Thymus (tissue), 11 donors: ENCODE results near the gene IGF1R. TPM values are rescaled to one million over a fixed set of nuclear protein-coding genes. Genes with fewer than 3 reads are reported as not detected.
A peak's percentile ranks its signal among the peaks of the same experiment; 100 is the strongest.

Experiments used
- DNase-seq, 9 donors: peaks; one replicate each; pipeline ENCODE4 v3.0.0-alpha.2; 2013; ENCODE audit warnings: low spot score in 9 of 9, low read depth in 6 of 9, missing footprints in 1 of 9
- H3K27ac ChIP-seq, 2 donors: one replicate each; pipeline ENCODE4 v1.5.1; 2013; ENCODE audit warnings: control low read depth in 1 of 2, low read depth in 1 of 2, low read length in 1 of 2, mild to moderate bottlenecking in 1 of 2, moderate library complexity in 1 of 2
- H3K27me3 ChIP-seq, 2 donors: one replicate each; pipeline ENCODE4 v1.5.1; 2013; ENCODE audit warnings: low read length in 1 of 2; ENCODE audit not compliant: control insufficient read depth in 2 of 2, insufficient read depth in 1 of 2
- H3K36me3 ChIP-seq, 2 donors: one replicate each; pipeline ENCODE4 v1.5.1; 2013; ENCODE audit warnings: low read length in 1 of 2, mild to moderate bottlenecking in 1 of 2, moderate library complexity in 1 of 2; ENCODE audit not compliant: control insufficient read depth in 2 of 2, insufficient read depth in 2 of 2
- H3K4me1 ChIP-seq, 2 donors: one replicate each; pipeline ENCODE4 v1.5.1; 2013; ENCODE audit warnings: low read length in 2 of 2; ENCODE audit not compliant: control insufficient read depth in 2 of 2, insufficient read depth in 2 of 2
- H3K4me3 ChIP-seq, 2 donors: one replicate each; pipeline ENCODE4 v1.5.1; 2013; ENCODE audit warnings: low read length in 2 of 2, control low read depth in 1 of 2, mild to moderate bottlenecking in 1 of 2
- H3K9me3 ChIP-seq, 2 donors: one replicate each; pipeline ENCODE4 v1.5.1; 2013; ENCODE audit warnings: low read length in 1 of 2, mild to moderate bottlenecking in 1 of 2; ENCODE audit not compliant: control insufficient read depth in 2 of 2, insufficient read depth in 1 of 2
- WGBS: extraction: QIAGEN DNeasy Blood & Tissue Kit; methylation state at CpG from one replicate; pipeline ENCODE4 v1.1.7; 2013; 5-methylcytosine and 5-hydroxymethylcytosine counted together
- polyA plus RNA-seq: library from polyadenylated mRNA; stranded (reverse); fragments of 200-250 nt; gene quantifications from one replicate; pipeline ENCODE4 v1.2.3, GENCODE V29; 2013
- total RNA-seq: library from RNA; stranded (reverse); fragments of 120-200 nt; gene quantifications from one replicate; pipeline ENCODE4 v1.2.4, GENCODE V29; 2013
- donor health status: healthy.

IGF1R gene
- total and polyA plus RNA-seq, 2 donors, result 10.0 to 11.0 TPM

- peaks cover 0 to 7% of the 10 kb centered on the region in 2 donors for H3K9me3 ChIP-seq
- no peak overlapping the region for H3K27ac ChIP-seq
- no peaks in the 10 kb centered on the region for H3K27me3 ChIP-seq
- WGBS, result 97% methylated on average over 1 of the region's 1 CpG
- peaks cover 10 to 18% of the 10 kb centered on the region in 2 donors for H3K36me3 ChIP-seq
- no peak overlapping the region for H3K4me3 ChIP-seq
- peaks cover 0 to 17% of the 10 kb centered on the region in 2 donors for H3K4me1 ChIP-seq
- DNase-seq, result no peak
Observed at GRCh38 chr15:98706387-98706786, 58.0 kb downstream of the IGF1R start.

- no peaks in the 10 kb centered on the region for H3K27me3 ChIP-seq
- no peak for DNase-seq
- peaks cover 10 to 20% of the 10 kb centered on the region in 2 donors for H3K36me3 ChIP-seq
- no peak overlapping the region for H3K27ac ChIP-seq
- H3K9me3 ChIP-seq, result peaks cover under 1 to 12% of the 10 kb centered on the region in 2 donors
- peaks cover 0 to 17% of the 10 kb centered on the region in 2 donors for H3K4me1 ChIP-seq
- 98% methylated on average over 13 of the region's 13 CpGs for WGBS
- H3K4me3 ChIP-seq, result no peak overlapping the region
Observed at GRCh38 chr15:98706986-98707385, 58.6 kb downstream of the IGF1R start.

- Histone ChIP-seq H3K4me3 (no peak overlapping the region), H3K4me1 (peaks cover under 1 to 14% of the 10 kb centered on the region in 2 donors), H3K27ac (no peak overlapping the region), H3K36me3 (peaks cover 10 to 23% of the 10 kb centered on the region in 2 donors), H3K27me3 (no peaks in the 10 kb centered on the region), H3K9me3 (peaks cover 1 to 12% of the 10 kb centered on the region in 2 donors)
- WGBS, result 98% methylated on average over 10 of the region's 10 CpGs
- no peak for DNase-seq
Observed at GRCh38 chr15:98708037-98708590, 59.8 kb downstream of the IGF1R start.

GRCh38 chr15:98711810-98712209 is 63.5 kb downstream of the IGF1R start:
- H3K36me3 ChIP-seq, result peaks cover 10 to 23% of the 10 kb centered on the region in 2 donors
- peaks cover 30 to 41% of the 10 kb centered on the region in 2 donors for H3K4me1 ChIP-seq

GRCh38 chr15:98712845-98713584 is 64.7 kb downstream of the IGF1R start:
- H3K27me3 ChIP-seq, result no peaks in the 10 kb centered on the region
- DNase-seq, result no peak
- H3K9me3 ChIP-seq, result peaks cover 1 to 12% of the 10 kb centered on the region in 2 donors
- no peak overlapping the region for H3K4me3 ChIP-seq
- no peak overlapping the region for H3K27ac ChIP-seq
- peaks cover 3 to 17% of the 10 kb centered on the region in 2 donors for H3K36me3 ChIP-seq
- WGBS, result 92% methylated on average over 16 of the region's 16 CpGs
- H3K4me1 ChIP-seq, result peaks cover 31 to 48% of the 10 kb centered on the region in 2 donors

More at GRCh38 chr15:98711810-98712209, 63.5 kb downstream of the IGF1R start:
- H3K27ac ChIP-seq, result no peak overlapping the region
- no peak overlapping the region for H3K4me3 ChIP-seq
- over 99% methylated on average over 2 of the region's 2 CpGs for WGBS
- H3K27me3 ChIP-seq, result no peaks in the 10 kb centered on the region
- DNase-seq, result no peak
- H3K9me3 ChIP-seq, result peaks cover 1 to 12% of the 10 kb centered on the region in 2 donors

GRCh38 chr15:98713585-98714001 is 65.3 kb downstream of the IGF1R start:
- Histone ChIP-seq H3K36me3 (peaks cover 0 to 11% of the 10 kb centered on the region in 2 donors), H3K4me3 (no peak overlapping the region), H3K4me1 (peaks cover 31 to 53% of the 10 kb centered on the region in 2 donors), H3K27me3 (no peaks in the 10 kb centered on the region), H3K9me3 (peaks cover 1 to 12% of the 10 kb centered on the region in 2 donors), H3K27ac (peak overlapping the region; percentile 46 to 56)
- peak in 2 of 9 donors; percentile 33 to 70 for DNase-seq
- 13% methylated on average over 3 of the region's 3 CpGs for WGBS

- peaks cover 0 to 11% of the 10 kb centered on the region in 2 donors for H3K36me3 ChIP-seq
- no peaks in the 10 kb centered on the region for H3K27me3 ChIP-seq
- H3K4me3 ChIP-seq, result no peak overlapping the region
- WGBS, result 96% methylated on average over 7 of the region's 7 CpGs
- peaks cover 31 to 56% of the 10 kb centered on the region in 2 donors for H3K4me1 ChIP-seq
- H3K27ac ChIP-seq, result no peak overlapping the region
- H3K9me3 ChIP-seq, result peaks cover 1 to 12% of the 10 kb centered on the region in 2 donors
- no peak for DNase-seq
Observed at GRCh38 chr15:98714922-98715321, 66.6 kb downstream of the IGF1R start.

- DNase-seq, result no peak
- peaks cover 0 to 11% of the 10 kb centered on the region in 2 donors for H3K36me3 ChIP-seq
- H3K4me3 ChIP-seq, result no peak overlapping the region
- 94% methylated on average over 7 of the region's 7 CpGs for WGBS
- peaks cover 31 to 61% of the 10 kb centered on the region in 2 donors for H3K4me1 ChIP-seq
- peaks cover 1 to 12% of the 10 kb centered on the region in 2 donors for H3K9me3 ChIP-seq
- H3K27me3 ChIP-seq, result no peaks in the 10 kb centered on the region
- peak overlapping the region in 1 of 2 donors; percentile 50 for H3K27ac ChIP-seq
Observed at GRCh38 chr15:98715401-98715800, 67.1 kb downstream of the IGF1R start.

- Histone ChIP-seq H3K27ac (peak overlapping the region in 1 of 2 donors; percentile 50), H3K36me3 (peaks cover 0 to 9% of the 10 kb centered on the region in 2 donors), H3K9me3 (peaks cover 1 to 9% of the 10 kb centered on the region in 2 donors), H3K27me3 (no peaks in the 10 kb centered on the region), H3K4me3 (no peak overlapping the region), H3K4me1 (peaks cover 36 to 66% of the 10 kb centered on the region in 2 donors)
- DNase-seq, result peak in 3 of 9 donors; percentile 28 to 73 (median 46)
- WGBS, result 24% methylated on average over 9 of the region's 9 CpGs
Observed at GRCh38 chr15:98715890-98716443, 67.6 kb downstream of the IGF1R start.
